Measurements from ENCODE around the gene PCYT1B. TPM values are rescaled to one million over a fixed set of nuclear protein-coding genes. Genes with fewer than 3 reads are reported as not detected.

Gene PCYT1B
- total and polyA plus RNA-seq, 2 of the 13 experiments (the other 11 are each of a cell fraction or from before 2014, with no cell fraction given) = 6.1 to 9.2 TPM

DNA sequence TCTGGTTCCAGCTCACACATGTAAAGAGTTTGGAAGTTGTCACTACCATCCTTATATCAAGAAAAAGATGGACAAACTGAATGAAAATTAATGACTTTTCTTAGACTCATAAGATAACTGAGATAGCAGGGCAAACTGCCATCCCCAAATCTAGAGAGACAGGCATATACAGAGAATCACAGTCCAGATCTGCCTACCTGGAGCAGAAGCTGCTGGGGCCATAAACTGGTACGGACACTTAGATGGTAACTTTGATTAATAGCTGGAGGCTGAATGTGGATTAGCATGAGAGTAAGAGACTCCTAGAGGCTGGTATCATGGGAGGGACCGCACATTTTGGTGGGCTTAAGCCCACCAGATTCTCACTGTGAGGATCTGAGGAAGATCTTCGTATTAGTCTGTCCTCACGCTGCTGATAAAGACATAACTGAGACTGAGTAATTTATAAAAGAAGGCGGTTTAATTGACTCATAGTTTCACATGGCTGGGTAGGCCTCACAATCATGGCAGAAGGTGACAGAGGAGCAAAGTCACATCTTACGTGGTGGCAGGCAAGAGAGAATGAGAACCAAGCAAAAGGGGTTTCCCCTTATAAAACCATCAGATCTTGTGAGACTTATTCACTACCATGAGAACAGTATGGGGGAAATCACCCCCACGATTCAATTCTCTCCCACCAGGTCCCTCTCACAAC is 35.7 kb upstream of the PCYT1B start:
- POLR2A ChIA-PET = no interaction called here
- no peaks in the 10 kb centered on the region for H3K27me3 ChIP-seq (ENCODE audit: control insufficient read depth in 1 of 2, insufficient read depth in 2 of 2, low read length in 2 of 2)
- no peak for DNase-seq (ENCODE audit: low spot score)
- FAIRE-seq = no peak
- no peak for ATAC-seq
- 62% methylated on average over 7 of the region's 7 CpGs for WGBS (ENCODE audit: low lambda C conversion rate)
- no peak for TF ChIP-seq MIER2 (CRISPR knock-in tag; IDR thresholded peaks at IDR 0.05)
- no peak for TF ChIP-seq MIXL1 (CRISPR knock-in tag; IDR thresholded peaks at IDR 0.05)
- TF ChIP-seq, protein P1, sequence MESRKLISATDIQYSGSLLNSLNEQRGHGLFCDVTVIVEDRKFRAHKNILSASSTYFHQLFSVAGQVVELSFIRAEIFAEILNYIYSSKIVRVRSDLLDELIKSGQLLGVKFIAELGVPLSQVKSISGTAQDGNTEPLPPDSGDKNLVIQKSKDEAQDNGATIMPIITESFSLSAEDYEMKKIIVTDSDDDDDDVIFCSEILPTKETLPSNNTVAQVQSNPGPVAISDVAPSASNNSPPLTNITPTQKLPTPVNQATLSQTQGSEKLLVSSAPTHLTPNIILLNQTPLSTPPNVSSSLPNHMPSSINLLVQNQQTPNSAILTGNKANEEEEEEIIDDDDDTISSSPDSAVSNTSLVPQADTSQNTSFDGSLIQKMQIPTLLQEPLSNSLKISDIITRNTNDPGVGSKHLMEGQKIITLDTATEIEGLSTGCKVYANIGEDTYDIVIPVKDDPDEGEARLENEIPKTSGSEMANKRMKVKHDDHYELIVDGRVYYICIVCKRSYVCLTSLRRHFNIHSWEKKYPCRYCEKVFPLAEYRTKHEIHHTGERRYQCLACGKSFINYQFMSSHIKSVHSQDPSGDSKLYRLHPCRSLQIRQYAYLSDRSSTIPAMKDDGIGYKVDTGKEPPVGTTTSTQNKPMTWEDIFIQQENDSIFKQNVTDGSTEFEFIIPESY (CRISPR knock-in tag; IDR thresholded peaks at IDR 0.05) = no peak
- TF ChIP-seq, protein P2, sequence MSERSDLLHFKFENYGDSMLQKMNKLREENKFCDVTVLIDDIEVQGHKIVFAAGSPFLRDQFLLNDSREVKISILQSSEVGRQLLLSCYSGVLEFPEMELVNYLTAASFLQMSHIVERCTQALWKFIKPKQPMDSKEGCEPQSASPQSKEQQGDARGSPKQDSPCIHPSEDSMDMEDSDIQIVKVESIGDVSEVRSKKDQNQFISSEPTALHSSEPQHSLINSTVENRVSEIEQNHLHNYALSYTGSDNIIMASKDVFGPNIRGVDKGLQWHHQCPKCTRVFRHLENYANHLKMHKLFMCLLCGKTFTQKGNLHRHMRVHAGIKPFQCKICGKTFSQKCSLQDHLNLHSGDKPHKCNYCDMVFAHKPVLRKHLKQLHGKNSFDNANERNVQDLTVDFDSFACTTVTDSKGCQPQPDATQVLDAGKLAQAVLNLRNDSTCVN (CRISPR knock-in tag; IDR thresholded peaks at IDR 0.05; ENCODE audit: borderline replicate concordance) = no peak
- TF ChIP-seq TCF12 (IDR thresholded peaks at IDR 0.05) = no peak
- TF ChIP-seq TCF12 (CRISPR knock-in tag; IDR thresholded peaks at IDR 0.05) = no peak
- TF ChIP-seq MZF1 (CRISPR knock-in tag; IDR thresholded peaks at IDR 0.05; ENCODE audit: borderline replicate concordance) = no peak
- TF ChIP-seq U2AF2 (IDR thresholded peaks at IDR 0.05; ENCODE audit: low read depth, low read length) = no peak
- TF ChIP-seq ZNF782 (CRISPR knock-in tag; IDR thresholded peaks at IDR 0.05; ENCODE audit: borderline replicate concordance) = no peak
- TF ChIP-seq ZNF772 (CRISPR knock-in tag; IDR thresholded peaks at IDR 0.05) = no peak
- no peak for TF ChIP-seq NFE2L1 (CRISPR knock-in tag; IDR thresholded peaks at IDR 0.05; ENCODE audit: borderline replicate concordance)
- peaks cover 14% of the 10 kb centered on the region for H3K4me1 ChIP-seq (ENCODE audit: insufficient read depth, low read length)
- no peaks in the 10 kb centered on the region for H3K36me3 ChIP-seq (replicated peaks in 1 of 2; ENCODE audit: control insufficient read depth in 1 of 2, insufficient read depth in 2 of 2, low read length in 2 of 2)
- no peaks in the 10 kb centered on the region for H4K20me1 ChIP-seq (ENCODE audit: insufficient read depth, low read length)
- no peak overlapping the region for H3K4me3 ChIP-seq (replicated peaks in 1 of 3; ENCODE audit: insufficient read depth in 1 of 3, low read depth in 2 of 3, low read length in 3 of 3)
- no peak overlapping the region for H3K9ac ChIP-seq (ENCODE audit: insufficient read depth, low read depth, low read length)
- no TSS peak for BruUV-seq (replicated peaks)
- no peaks in the 10 kb centered on the region for H3K79me2 ChIP-seq (ENCODE audit: insufficient read depth, low read length)
- in situ Hi-C loops (cut with HindIII; ENCODE audit: extremely low pct_ligation_motif_present, low pct_unique_long_range_greater_than_20kb) (no loop called here), intact Hi-C loops (cut with micrococcal nuclease; ENCODE audit: unreplicated experiment) (no loop called here)
- CTCF ChIA-PET (ENCODE audit: low intra/inter-chr PET ratio, low total read pairs) = no interaction called here
- no peak overlapping the region for H2AFZ ChIP-seq (ENCODE audit: low read length)
- no peaks in the 10 kb centered on the region for H3K9me3 ChIP-seq (ENCODE audit: low read length)
- H3K4me2 ChIP-seq (ENCODE audit: low read depth, low read length) = no peak overlapping the region
- no peak overlapping the region for H3K27ac ChIP-seq (ENCODE audit: extremely low read length, insufficient read depth, low read length)

Data from HepG2 (cell line).